Stimulated activated CD4-positive, alpha-beta T cell treated with anti-CD3 and anti-CD28 coated beads, Interleukin-4, amount 100 ng/mL, for 4 hours (primary cell): Measurements from ENCODE around the gene GET3.
A peak's percentile ranks its signal among the peaks of the same experiment; 100 is the strongest.
"Not testable (repeated sequence)": the region's sequence is repeated elsewhere in the genome, so short reads cannot be mapped to it uniquely, and the experiment has no call there.

Experiments
- DNase-seq, 2 experiments: peaks; one replicate each; pipeline ENCODE4 v3.0.0-alpha.2; 2020

Gene GET3

DNA sequence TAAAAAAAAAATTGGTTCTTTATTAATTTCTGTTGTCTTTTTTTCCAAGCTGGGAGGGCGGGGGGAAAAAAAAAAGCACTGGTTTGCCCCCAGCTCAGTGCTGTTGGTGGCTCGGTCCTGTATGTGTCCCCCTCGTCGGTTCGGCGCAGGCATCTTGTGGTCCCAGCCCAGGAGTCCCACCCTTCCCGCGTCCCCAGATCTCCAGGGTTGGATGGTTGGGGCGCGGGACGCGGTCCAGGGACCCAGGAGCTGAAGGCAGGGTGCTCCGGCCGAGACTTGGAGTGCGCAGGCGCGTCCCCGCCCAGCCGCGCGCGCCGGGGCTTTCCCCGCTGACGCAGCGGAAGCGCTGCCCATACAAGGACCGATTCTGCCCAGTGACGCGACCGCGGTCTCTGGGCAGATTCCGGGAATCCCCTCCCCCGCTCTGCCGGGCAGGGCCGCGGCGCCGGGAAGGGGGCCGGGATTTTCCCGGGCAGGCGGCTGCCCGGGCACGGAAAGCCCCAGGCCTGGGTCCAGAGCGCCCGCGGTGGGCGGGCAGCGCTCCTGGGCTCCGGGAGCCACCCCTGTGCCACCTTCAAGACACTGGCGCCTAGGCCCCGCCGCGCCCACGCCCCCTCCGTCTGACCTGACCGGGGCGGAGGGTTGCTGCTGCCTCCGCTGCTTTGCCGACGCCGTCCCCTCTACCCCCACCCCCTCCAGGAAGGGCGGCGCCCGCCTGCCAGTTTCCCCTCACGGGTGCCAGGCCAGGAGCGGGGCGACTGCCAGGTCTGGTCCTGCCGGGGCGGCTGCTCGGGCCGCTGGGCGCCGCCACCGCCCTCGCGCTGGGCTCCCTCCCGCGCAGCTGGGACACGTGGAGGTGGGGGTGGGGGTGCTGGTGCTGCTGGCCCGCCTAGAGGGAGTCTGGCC lies 56.2 kb downstream of the GET3 start:
- peak; percentile 95 for DNase-seq

DNA sequence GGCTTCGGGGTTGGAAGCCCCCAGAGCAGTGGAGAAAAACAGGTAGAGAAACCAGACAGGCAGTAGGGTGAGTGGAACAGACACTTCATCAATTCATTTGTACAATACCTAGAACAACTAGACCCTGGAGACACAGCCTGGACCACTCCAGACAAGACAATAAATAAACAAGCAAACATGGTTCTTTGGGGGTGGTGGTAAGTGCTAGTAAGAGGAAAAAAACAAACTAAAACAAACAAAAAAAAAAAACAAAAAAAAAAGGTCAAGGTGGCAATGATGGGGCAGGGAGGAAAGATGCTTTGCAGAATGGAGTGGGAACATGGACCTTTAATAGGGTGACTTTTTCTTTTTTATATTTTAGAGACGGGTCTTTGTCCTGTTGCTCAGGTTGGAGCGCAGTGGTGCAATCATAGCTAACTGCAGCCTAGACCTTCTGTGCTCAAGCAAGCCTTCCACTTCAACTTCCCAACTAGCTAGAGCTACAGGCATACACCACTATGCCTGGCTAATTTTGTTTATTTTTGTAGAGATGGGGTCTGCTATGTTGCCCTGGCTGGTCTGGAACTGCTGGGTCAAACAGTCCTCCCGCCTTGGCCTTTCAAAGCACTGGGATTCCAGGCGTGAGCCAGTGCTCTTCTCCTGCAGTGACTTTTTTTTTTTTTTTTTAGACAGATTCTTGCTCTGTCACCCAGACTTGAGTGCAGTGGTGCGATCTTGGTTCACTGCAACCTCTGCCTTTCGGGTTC lies 57.1 kb downstream of the GET3 start:
- no peak for DNase-seq

DNA sequence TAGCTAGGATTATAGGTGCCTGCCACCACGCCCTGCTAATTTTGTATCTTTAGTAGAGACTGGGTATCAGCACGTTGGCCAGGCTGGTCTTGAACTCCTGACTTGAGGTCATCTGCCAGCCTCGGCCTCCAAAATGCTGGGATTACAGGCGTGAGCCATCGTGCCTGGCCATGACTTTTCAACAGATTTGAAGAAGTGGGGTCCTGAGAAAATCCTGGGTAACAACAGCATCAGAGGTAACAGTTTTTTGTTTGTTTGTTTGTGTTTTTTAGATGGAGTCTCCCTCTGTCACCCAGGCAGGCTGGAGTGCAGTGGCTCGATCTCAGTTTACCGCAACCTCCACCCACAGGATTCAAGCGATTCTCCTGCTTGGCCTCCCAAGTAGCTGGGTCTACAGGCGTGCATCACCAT lies 57.7 kb downstream of the GET3 start:
- no peak for DNase-seq

DNA sequence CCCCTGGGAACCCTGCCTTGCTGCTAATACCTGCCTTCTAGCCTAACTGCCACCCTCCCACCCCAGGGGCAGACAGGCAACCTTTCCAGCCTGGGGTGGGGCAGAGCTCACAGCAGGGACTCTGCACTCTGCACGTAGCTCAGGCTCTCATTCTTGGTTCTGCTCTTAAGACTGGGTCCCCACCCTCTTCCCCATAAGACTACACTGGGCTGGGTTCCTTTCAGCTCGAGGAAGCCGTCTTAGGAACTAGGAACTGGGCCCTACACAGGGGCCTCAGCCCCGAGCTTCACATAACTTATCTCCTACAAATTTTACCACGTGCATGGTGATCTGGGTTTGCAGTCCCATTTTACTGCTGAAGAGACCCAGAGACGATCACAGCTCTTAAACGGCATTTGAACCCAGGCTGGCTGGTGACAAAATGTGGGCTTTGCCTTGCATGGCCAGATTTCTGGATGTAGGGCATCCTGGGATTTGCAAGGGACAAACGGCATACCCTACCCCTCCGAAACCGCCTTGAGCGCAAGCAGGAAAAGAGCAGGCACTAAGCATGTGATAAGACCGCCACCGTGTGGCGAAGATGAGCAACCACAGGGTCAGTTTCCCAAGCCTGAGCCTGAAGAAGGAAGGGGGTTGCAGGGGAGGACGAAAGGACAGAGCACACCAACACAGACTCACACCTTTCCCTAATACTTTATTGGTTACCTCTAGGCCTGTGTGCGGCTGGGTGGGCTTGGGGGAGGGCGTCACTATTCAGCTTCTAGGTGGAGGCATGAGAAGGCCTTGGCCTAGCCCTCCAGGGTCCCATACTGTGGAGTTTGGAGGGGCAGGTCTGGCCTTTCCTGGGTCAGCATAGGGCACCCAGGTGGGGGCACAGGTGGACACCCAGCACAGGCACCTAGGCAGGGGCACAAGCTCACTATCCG lies 59.1 kb downstream of the GET3 start:
- peak; percentile 68 to 69 for DNase-seq

DNA sequence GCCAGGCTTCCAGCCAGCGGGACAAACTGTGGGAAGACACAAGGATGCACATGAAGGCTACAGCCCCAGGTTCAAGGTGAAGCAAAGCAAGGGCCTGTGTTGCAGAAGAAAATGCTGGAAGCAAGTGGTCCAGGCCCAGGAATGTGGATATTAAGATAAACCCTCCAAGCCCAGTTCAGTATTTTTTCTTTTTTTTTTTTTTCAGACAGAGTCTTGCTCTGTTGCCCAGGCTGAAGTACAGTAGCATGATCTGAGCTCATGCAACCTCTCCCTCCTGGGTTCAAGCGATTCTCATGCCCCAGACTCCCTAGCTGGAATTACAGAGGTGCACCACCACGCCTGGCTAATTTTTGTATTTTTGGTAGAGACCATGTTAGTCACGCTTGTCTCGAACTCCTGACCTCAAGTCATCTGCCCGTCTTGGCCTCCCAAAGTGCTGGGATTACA lies 59.9 kb downstream of the GET3 start:
- no peak for DNase-seq

DNA sequence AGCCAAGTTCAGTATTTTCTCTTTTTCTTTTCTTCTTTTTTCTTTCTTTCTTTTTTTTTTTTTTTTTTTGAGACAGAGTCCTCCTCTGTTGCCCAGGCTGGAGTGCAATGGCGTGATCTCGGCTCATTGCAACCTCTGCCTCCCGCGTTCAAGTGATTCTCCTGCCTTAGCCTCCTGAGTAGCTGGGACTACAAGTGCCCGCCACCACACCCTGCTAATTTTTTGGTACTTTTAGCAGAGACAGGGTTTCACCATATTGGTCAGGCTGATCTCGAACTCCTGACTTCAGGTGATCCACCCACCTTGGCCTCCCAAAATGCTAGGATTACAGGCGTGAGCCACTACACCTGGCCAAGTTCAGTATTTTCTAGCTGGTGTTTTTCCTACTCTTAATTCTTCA lies 60.3 kb downstream of the GET3 start:
- DNase-seq: not testable (repeated sequence)
